HL-60/S4 treated with retinoic acid at 250 ng/mL for 4 days and 3 days (cell line): Measurements from ENCODE around the gene THSD7B.
"Not testable (repeated sequence)": the region's sequence is repeated elsewhere in the genome, so short reads cannot be mapped to it uniquely, and the experiment has no call there.

Experiments
- in situ Hi-C: fragments of 300-500 bp; cut with MboI; formaldehyde crosslinking; loops from 2 replicates; pipeline ENCODE4 v1.7.0; 2022; ENCODE audit warnings: low sequenced_read_pairs

Gene THSD7B

GRCh38 chr2:137500599-137500998 lies 735.3 kb downstream of the THSD7B start:
- in situ Hi-C loops: no loop called here

- in situ Hi-C loops: no loop called here
Observed at GRCh38 chr2:137507237-137507636, 741.9 kb downstream of the THSD7B start.

- in situ Hi-C loops: no loop called here
Observed at GRCh38 chr2:137508739-137509384, 743.5 kb downstream of the THSD7B start.

- in situ Hi-C loops: no loop called here
Observed at GRCh38 chr2:137511526-137511925, 746.2 kb downstream of the THSD7B start.

GRCh38 chr2:137521653-137522619 lies 756.6 kb downstream of the THSD7B start:
- in situ Hi-C loops: no loop called here

GRCh38 chr2:137522620-137523011 lies 757.3 kb downstream of the THSD7B start:
- in situ Hi-C loops: no loop called here

GRCh38 chr2:137523931-137524330 lies 758.6 kb downstream of the THSD7B start:
- in situ Hi-C loops: no loop called here

GRCh38 chr2:137525132-137525531 lies 759.8 kb downstream of the THSD7B start:
- in situ Hi-C loops: no loop called here

- in situ Hi-C loops: no loop called here
Observed at GRCh38 chr2:137525641-137526190, 760.4 kb downstream of the THSD7B start.

- in situ Hi-C loops: no loop called here
Observed at GRCh38 chr2:137535897-137536296, 770.6 kb downstream of the THSD7B start.

GRCh38 chr2:137539336-137539735 lies 774.0 kb downstream of the THSD7B start:
- in situ Hi-C loops: no loop called here

- in situ Hi-C loops: no loop called here
Observed at GRCh38 chr2:137547842-137548241, 782.5 kb downstream of the THSD7B start.

GRCh38 chr2:137566387-137566786 lies 801.0 kb downstream of the THSD7B start:
- in situ Hi-C loops: no loop called here

- in situ Hi-C loops: no loop called here
Observed at GRCh38 chr2:137570484-137570883, 805.1 kb downstream of the THSD7B start.

- in situ Hi-C loops: not testable (repeated sequence)
Observed at GRCh38 chr2:137587834-137588233, 822.5 kb downstream of the THSD7B start.

- in situ Hi-C loops: not testable (repeated sequence)
Observed at GRCh38 chr2:137588578-137588977, 823.2 kb downstream of the THSD7B start.

GRCh38 chr2:137590102-137590501 lies 824.8 kb downstream of the THSD7B start:
- in situ Hi-C loops: no loop called here

- in situ Hi-C loops: no loop called here
Observed at GRCh38 chr2:137607722-137608318, 842.5 kb downstream of the THSD7B start.

- in situ Hi-C loops: no loop called here
Observed at GRCh38 chr2:137638932-137639331, 873.6 kb downstream of the THSD7B start.

GRCh38 chr2:137644731-137645130 lies 879.4 kb downstream of the THSD7B start:
- in situ Hi-C loops: no loop called here

GRCh38 chr2:137654046-137654445 lies 888.7 kb downstream of the THSD7B start:
- in situ Hi-C loops: no loop called here
